Activated CD4-positive, alpha-beta T cell treated with anti-CD3 and anti-CD28 coated beads, Interleukin-2, amount 10 ng/mL, durations not matched to agents 7 days and 5 days (primary cell): Measurements from ENCODE around the gene ERN1. TPM values are rescaled to one million over a fixed set of nuclear protein-coding genes. Genes with fewer than 3 reads are reported as not detected.

Experiments used
- CTCF ChIA-PET: fragments of 350-600 bp; sonication (Branson Sonifier 250); formaldehyde crosslinking; loops from one replicate; lab custom pipeline; 2021; ENCODE audit warnings: antibody characterized with exemption; lab: Charles Lee
- POLR2A ChIA-PET: fragments of 350-600 bp; sonication (Branson Sonifier 250); formaldehyde crosslinking; loops from one replicate; lab custom pipeline; 2021; ENCODE audit warnings: antibody characterized with exemption; lab: Charles Lee
- DNase-seq: peaks from one replicate; pipeline ENCODE4 v3.0.0-alpha.2; 2020
- H3K27ac Mint-ChIP-seq: one replicate; pipeline ENCODE4 v1.8.0; 2021; ENCODE audit warnings: mild to moderate bottlenecking, moderate library complexity, mixed read lengths
- H3K27me3 Mint-ChIP-seq: one replicate; pipeline ENCODE4 v1.8.0; 2021; ENCODE audit warnings: mixed read lengths
- H3K36me3 Mint-ChIP-seq: one replicate; pipeline ENCODE4 v1.8.0; 2021; ENCODE audit warnings: low read depth, mixed read lengths
- H3K4me1 Mint-ChIP-seq: one replicate; pipeline ENCODE4 v1.8.0; 2021; ENCODE audit warnings: mixed read lengths
- H3K4me3 Mint-ChIP-seq: one replicate; pipeline ENCODE4 v1.8.0; 2021; ENCODE audit warnings: mild to moderate bottlenecking, moderate library complexity, mixed read lengths
- H3K9me3 Mint-ChIP-seq: one replicate; pipeline ENCODE4 v1.8.0; 2021; ENCODE audit warnings: mixed read lengths
- total RNA-seq, 2 experiments: library from RNA; stranded (reverse); gene quantifications; one replicate each; pipeline ENCODE4 v1.2.3, GENCODE V29; 2021

Gene ERN1
- total RNA-seq, 2 experiments from 2014 or later: 50.1 to 57.5 TPM

- POLR2A ChIA-PET: no interaction called here
- H3K4me1 Mint-ChIP-seq: peaks cover 13% of the 10 kb centered on the region
- H3K4me3 Mint-ChIP-seq: no peak overlapping the region
- CTCF ChIA-PET: interaction anchor here (0.9 to 2.1 kb wide), 6 partner anchors 10 to 18 kb away, joined by 3 to 11 read pairs (median 4); no protein-coding TSS in a partner anchor
- H3K27me3 Mint-ChIP-seq: no peaks in the 10 kb centered on the region
- peaks cover 40% of the 10 kb centered on the region for H3K36me3 Mint-ChIP-seq
- no peaks in the 10 kb centered on the region for H3K9me3 Mint-ChIP-seq
- no peak for DNase-seq
- no peak overlapping the region for H3K27ac Mint-ChIP-seq
These were observed 91.4 kb downstream of the ERN1 start for GRCh38 chr17:64038331-64039105.

- CTCF ChIA-PET: interaction anchor here (0.9 to 2.1 kb wide), 4 partner anchors 9 to 19 kb away, joined by 3 to 5 read pairs (median 4); no protein-coding TSS in a partner anchor
- H3K4me3 Mint-ChIP-seq: no peak overlapping the region
These were observed 92.1 kb downstream of the ERN1 start for GRCh38 chr17:64037802-64038201.

GRCh38 chr17:64037180-64037579, 92.8 kb downstream of the ERN1 start:
- Mint-ChIP-seq H3K4me3 (no peak overlapping the region), H3K27me3 (no peaks in the 10 kb centered on the region), H3K27ac (no peak overlapping the region), H3K9me3 (no peaks in the 10 kb centered on the region), H3K4me1 (peaks cover 11% of the 10 kb centered on the region), H3K36me3 (peaks cover 35% of the 10 kb centered on the region)
- POLR2A ChIA-PET: no interaction called here
- CTCF ChIA-PET: interaction anchor here (1.2 to 1.3 kb wide), 2 partner anchors 9 to 10 kb away, joined by 3 to 5 read pairs; no protein-coding TSS in a partner anchor
- DNase-seq: no peak

More at GRCh38 chr17:64037802-64038201, 92.1 kb downstream of the ERN1 start:
- POLR2A ChIA-PET: no interaction called here
- Mint-ChIP-seq H3K9me3 (no peaks in the 10 kb centered on the region), H3K36me3 (peaks cover 37% of the 10 kb centered on the region), H3K27me3 (no peaks in the 10 kb centered on the region), H3K27ac (no peak overlapping the region), H3K4me1 (peaks cover 13% of the 10 kb centered on the region)
- DNase-seq: no peak

GRCh38 chr17:64036198-64036922, 93.6 kb downstream of the ERN1 start:
- ChIA-PET CTCF (interaction anchor here (1.2 to 2.2 kb wide), 4 partner anchors 10 to 117 kb away, joined by 3 to 7 read pairs (median 4); partner anchors contain the start of gene GH1), POLR2A (no interaction called here)
- DNase-seq: no peak
- Mint-ChIP-seq H3K27me3 (no peaks in the 10 kb centered on the region), H3K4me3 (no peak overlapping the region), H3K27ac (peak overlapping the region; percentile 31), H3K4me1 (peaks cover 4% of the 10 kb centered on the region), H3K36me3 (peaks cover 27% of the 10 kb centered on the region), H3K9me3 (no peaks in the 10 kb centered on the region)

GRCh38 chr17:64032081-64032480, 97.9 kb downstream of the ERN1 start:
- DNase-seq: no peak
- ChIA-PET CTCF (interaction anchor here (10.3 kb wide), 1 partner anchor 96 kb away, joined by 225 read pairs; the partner anchor contains the start of gene ERN1), POLR2A (no interaction called here)
- Mint-ChIP-seq H3K27ac (no peak overlapping the region), H3K9me3 (no peaks in the 10 kb centered on the region), H3K4me3 (no peak overlapping the region), H3K4me1 (peaks cover 20% of the 10 kb centered on the region), H3K36me3 (peaks cover 10% of the 10 kb centered on the region), H3K27me3 (no peaks in the 10 kb centered on the region)

GRCh38 chr17:64028874-64029464, 101.0 kb downstream of the ERN1 start:
- peaks cover 43% of the 10 kb centered on the region for H3K4me1 Mint-ChIP-seq
- CTCF ChIA-PET: interaction anchor here (0.6 to 10.3 kb wide), 37 partner anchors 9 to 274 kb away, joined by 3 to 225 read pairs (median 4); partner anchors contain the start of genes CSHL1, ERN1, GH1 and ICAM2
- H3K27ac Mint-ChIP-seq: no peak overlapping the region

GRCh38 chr17:64025732-64026294, 104.1 kb downstream of the ERN1 start:
- CTCF ChIA-PET: interaction anchor here (0.6 to 10.3 kb wide), 64 partner anchors 8 to 480 kb away, joined by 3 to 225 read pairs (median 4); partner anchors contain the start of genes CD79B, ERN1 and GH1
- peaks cover 9% of the 10 kb centered on the region for H3K36me3 Mint-ChIP-seq
- POLR2A ChIA-PET: no interaction called here
- H3K27me3 Mint-ChIP-seq: no peaks in the 10 kb centered on the region
- peak; percentile 94 for DNase-seq
- H3K4me3 Mint-ChIP-seq: peak overlapping the region; percentile 38
- peaks cover 72% of the 10 kb centered on the region for H3K4me1 Mint-ChIP-seq
- no peaks in the 10 kb centered on the region for H3K9me3 Mint-ChIP-seq
- peak overlapping the region; percentile 93 for H3K27ac Mint-ChIP-seq

More at GRCh38 chr17:64028874-64029464, 101.0 kb downstream of the ERN1 start:
- Mint-ChIP-seq H3K27me3 (no peaks in the 10 kb centered on the region), H3K9me3 (no peaks in the 10 kb centered on the region), H3K36me3 (peaks cover 3% of the 10 kb centered on the region), H3K4me3 (no peak overlapping the region)
- DNase-seq: peak; percentile 81
- POLR2A ChIA-PET: interaction anchor here (0.7 to 1.0 kb wide), 3 partner anchors 22 to 105 kb away, joined by 3 to 7 read pairs (median 3); partner anchors contain the start of gene ERN1

GRCh38 chr17:64024781-64025731, 104.9 kb downstream of the ERN1 start:
- Mint-ChIP-seq H3K4me1 (peaks cover 74% of the 10 kb centered on the region), H3K36me3 (peaks cover 9% of the 10 kb centered on the region), H3K4me3 (peak overlapping the region; percentile 38), H3K27me3 (no peaks in the 10 kb centered on the region), H3K27ac (peak overlapping the region; percentile 93), H3K9me3 (no peaks in the 10 kb centered on the region)
- peak; percentile 24 for DNase-seq
- CTCF ChIA-PET: interaction anchor here (0.5 to 10.3 kb wide), 62 partner anchors 8 to 481 kb away, joined by 3 to 225 read pairs (median 4); partner anchors contain the start of genes CD79B, ERN1 and GH1
- POLR2A ChIA-PET: no interaction called here

GRCh38 chr17:64024215-64024654, 105.7 kb downstream of the ERN1 start:
- DNase-seq: no peak

GRCh38 chr17:64022611-64023063, 107.3 kb downstream of the ERN1 start:
- POLR2A ChIA-PET: interaction anchor here (0.7 kb wide), 1 partner anchor 26 kb away, joined by 5 read pairs; no protein-coding TSS in a partner anchor
- peak overlapping the region; percentile 43 for H3K4me3 Mint-ChIP-seq
- peaks cover 71% of the 10 kb centered on the region for H3K4me1 Mint-ChIP-seq

More at GRCh38 chr17:64024215-64024654, 105.7 kb downstream of the ERN1 start:
- peak overlapping the region; percentile 93 for H3K27ac Mint-ChIP-seq
- no peaks in the 10 kb centered on the region for H3K9me3 Mint-ChIP-seq
- H3K4me1 Mint-ChIP-seq: peaks cover 70% of the 10 kb centered on the region
- ChIA-PET POLR2A (no interaction called here), CTCF (interaction anchor here (0.5 to 10.3 kb wide), 22 partner anchors 7 to 203 kb away, joined by 3 to 225 read pairs (median 6); partner anchors contain the start of genes CD79B and ERN1)
- H3K36me3 Mint-ChIP-seq: peaks cover 9% of the 10 kb centered on the region
- no peaks in the 10 kb centered on the region for H3K27me3 Mint-ChIP-seq
- no peak overlapping the region for H3K4me3 Mint-ChIP-seq

More at GRCh38 chr17:64022611-64023063, 107.3 kb downstream of the ERN1 start:
- Mint-ChIP-seq H3K27me3 (no peaks in the 10 kb centered on the region), H3K36me3 (peaks cover 17% of the 10 kb centered on the region), H3K27ac (peak overlapping the region; percentile 91), H3K9me3 (peaks cover 2% of the 10 kb centered on the region)
- CTCF ChIA-PET: interaction anchor here (0.7 to 1.4 kb wide), 4 partner anchors 18 to 125 kb away, joined by 3 to 6 read pairs (median 3); no protein-coding TSS in a partner anchor
- DNase-seq: no peak
